Activated naive CD8-positive, alpha-beta T cell treated with anti-CD3 and anti-CD28 coated beads, Interleukin-2, amount 50 U/mL, for 24 hours (primary cell): ENCODE data around the gene KIF23.

Experiments used
- ATAC-seq: fragments of 150-1000 bp; cut with Tn5 transposase; one replicate; pipeline ENCODE4 v1.10.0; 2021
- DNase-seq: peaks from one replicate; pipeline ENCODE4 v3.0.0; 2021
- H3K27ac Mint-ChIP-seq: one replicate; pipeline ENCODE4 v1.8.0; 2021; ENCODE audit warnings: mild to moderate bottlenecking, mixed read lengths
- H3K27me3 Mint-ChIP-seq: one replicate; pipeline ENCODE4 v1.8.0; 2021; ENCODE audit warnings: mixed read lengths
- H3K36me3 Mint-ChIP-seq: one replicate; pipeline ENCODE4 v1.8.0; 2021; ENCODE audit warnings: low read depth, mixed read lengths
- H3K4me1 Mint-ChIP-seq: one replicate; pipeline ENCODE4 v1.8.0; 2021; ENCODE audit warnings: mixed read lengths
- H3K4me3 Mint-ChIP-seq: one replicate; pipeline ENCODE4 v1.8.0; 2021; ENCODE audit warnings: mild to moderate bottlenecking, moderate library complexity, mixed read lengths
- H3K9me3 Mint-ChIP-seq: one replicate; pipeline ENCODE4 v1.8.0; 2021; ENCODE audit warnings: mixed read lengths

The KIF23 gene

GRCh38 chr15:69457304-69458280, 43.4 kb downstream of the KIF23 start:
- peak overlapping the region; percentile 54 for H3K27ac Mint-ChIP-seq
- DNase-seq: no peak
- no peak overlapping the region for H3K4me3 Mint-ChIP-seq

DNA sequence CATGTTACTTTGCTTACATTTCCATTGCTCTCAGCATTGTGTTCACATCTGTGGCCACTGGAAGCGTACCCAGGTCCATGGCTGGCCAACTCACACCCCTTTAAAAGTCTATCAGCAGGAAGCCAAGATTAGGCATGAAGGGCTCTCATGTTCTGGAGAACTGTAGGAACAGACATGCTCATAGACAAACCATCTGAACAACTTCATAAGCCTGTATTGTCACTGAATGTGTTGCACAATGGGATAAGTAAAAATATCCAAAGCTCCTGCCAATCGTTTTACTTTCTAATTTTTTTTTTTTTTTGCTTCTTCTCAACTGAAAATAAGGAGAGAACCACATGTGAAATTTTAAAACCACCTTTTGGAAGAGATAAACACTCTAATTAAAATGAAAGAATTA, 44.9 kb downstream of the KIF23 start:
- no peak overlapping the region for H3K4me3 Mint-ChIP-seq
- no peaks in the 10 kb centered on the region for H3K9me3 Mint-ChIP-seq
- no peak overlapping the region for H3K27ac Mint-ChIP-seq
- H3K36me3 Mint-ChIP-seq: peaks cover 35% of the 10 kb centered on the region
- H3K4me1 Mint-ChIP-seq: peaks cover 43% of the 10 kb centered on the region
- no peak for ATAC-seq
- DNase-seq: no peak
- H3K27me3 Mint-ChIP-seq: no peaks in the 10 kb centered on the region

More at GRCh38 chr15:69457304-69458280, 43.4 kb downstream of the KIF23 start:
- H3K27me3 Mint-ChIP-seq: no peaks in the 10 kb centered on the region
- peaks cover 37% of the 10 kb centered on the region for H3K4me1 Mint-ChIP-seq
- H3K9me3 Mint-ChIP-seq: no peaks in the 10 kb centered on the region
- no peak for ATAC-seq
- H3K36me3 Mint-ChIP-seq: peaks cover 48% of the 10 kb centered on the region

DNA sequence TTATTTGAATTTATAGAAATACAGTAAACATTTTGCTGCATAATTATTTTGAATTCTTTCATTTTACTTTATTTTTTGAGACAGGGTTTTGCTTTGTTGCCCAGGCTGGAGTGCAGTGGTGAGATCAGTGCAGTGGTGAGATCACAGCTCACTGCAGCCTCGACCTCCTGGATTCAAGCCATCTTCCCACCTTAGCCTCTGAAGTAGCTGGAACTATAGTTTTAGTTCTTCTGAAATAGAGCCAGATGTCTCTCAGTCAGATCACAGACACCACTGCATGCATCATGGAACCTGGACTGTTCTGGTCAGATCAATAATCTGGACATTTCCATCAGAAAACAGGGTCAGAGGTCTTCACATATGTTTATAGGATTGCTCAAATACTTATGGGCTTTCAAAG, 46.3 kb downstream of the KIF23 start:
- DNase-seq: no peak
- Mint-ChIP-seq H3K9me3 (no peaks in the 10 kb centered on the region), H3K4me3 (no peak overlapping the region), H3K27me3 (peaks cover 2% of the 10 kb centered on the region), H3K4me1 (peaks cover 31% of the 10 kb centered on the region), H3K27ac (no peak overlapping the region), H3K36me3 (peaks cover 21% of the 10 kb centered on the region)
- ATAC-seq: no peak

GRCh38 chr15:69462030-69462492, 47.9 kb downstream of the KIF23 start:
- peak overlapping the region; percentile 82 for H3K4me3 Mint-ChIP-seq
- DNase-seq: no peak
- no peaks in the 10 kb centered on the region for H3K9me3 Mint-ChIP-seq
- peak overlapping the region; percentile 87 for H3K27ac Mint-ChIP-seq
- peaks cover 8% of the 10 kb centered on the region for H3K36me3 Mint-ChIP-seq
- ATAC-seq: peak; percentile 1
- peaks cover 26% of the 10 kb centered on the region for H3K4me1 Mint-ChIP-seq
- peaks cover 2% of the 10 kb centered on the region for H3K27me3 Mint-ChIP-seq

GRCh38 chr15:69462493-69463181, 48.5 kb downstream of the KIF23 start:
- H3K36me3 Mint-ChIP-seq: peaks cover 3% of the 10 kb centered on the region
- H3K27me3 Mint-ChIP-seq: peaks cover 2% of the 10 kb centered on the region
- H3K4me1 Mint-ChIP-seq: peaks cover 28% of the 10 kb centered on the region
- no peaks in the 10 kb centered on the region for H3K9me3 Mint-ChIP-seq
- peak; percentile 92 for ATAC-seq
- peak; percentile 95 for DNase-seq
- peak overlapping the region; percentile 82 for H3K4me3 Mint-ChIP-seq
- peak overlapping the region; percentile 87 for H3K27ac Mint-ChIP-seq

DNA sequence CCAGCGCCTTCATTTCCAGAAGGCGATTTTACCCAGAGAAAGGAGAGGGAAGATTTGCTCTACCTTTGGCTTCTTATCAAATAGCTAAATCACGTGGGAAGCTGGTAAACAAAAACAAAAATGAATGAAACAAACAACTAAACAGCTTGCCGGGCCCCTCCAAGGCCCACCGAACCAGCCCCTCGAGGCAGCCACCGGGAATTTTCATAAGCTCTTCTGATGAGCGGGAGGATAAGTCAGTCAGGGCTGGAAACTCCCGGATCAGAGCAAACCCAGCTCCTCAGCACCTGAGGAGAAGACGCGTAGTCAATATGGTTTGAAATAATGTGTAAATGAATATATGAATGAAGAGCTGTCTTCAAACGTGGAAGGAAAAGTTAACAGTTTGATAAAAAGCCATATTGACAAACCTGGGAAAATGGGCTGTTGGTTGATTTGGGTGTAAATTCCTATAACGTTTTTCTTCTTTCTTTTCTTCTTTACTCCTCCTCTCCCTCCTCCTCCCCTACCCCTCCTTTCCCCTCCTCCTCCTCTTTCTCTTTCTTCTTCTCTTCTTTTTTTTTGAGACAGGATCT, 49.1 kb downstream of the KIF23 start:
- H3K27me3 Mint-ChIP-seq: peaks cover 2% of the 10 kb centered on the region
- H3K36me3 Mint-ChIP-seq: no peaks in the 10 kb centered on the region
- peaks cover 35% of the 10 kb centered on the region for H3K4me1 Mint-ChIP-seq
- no peak for ATAC-seq
- H3K27ac Mint-ChIP-seq: peak overlapping the region; percentile 87
- H3K9me3 Mint-ChIP-seq: no peaks in the 10 kb centered on the region
- H3K4me3 Mint-ChIP-seq: peak overlapping the region; percentile 82
- no peak for DNase-seq

DNA sequence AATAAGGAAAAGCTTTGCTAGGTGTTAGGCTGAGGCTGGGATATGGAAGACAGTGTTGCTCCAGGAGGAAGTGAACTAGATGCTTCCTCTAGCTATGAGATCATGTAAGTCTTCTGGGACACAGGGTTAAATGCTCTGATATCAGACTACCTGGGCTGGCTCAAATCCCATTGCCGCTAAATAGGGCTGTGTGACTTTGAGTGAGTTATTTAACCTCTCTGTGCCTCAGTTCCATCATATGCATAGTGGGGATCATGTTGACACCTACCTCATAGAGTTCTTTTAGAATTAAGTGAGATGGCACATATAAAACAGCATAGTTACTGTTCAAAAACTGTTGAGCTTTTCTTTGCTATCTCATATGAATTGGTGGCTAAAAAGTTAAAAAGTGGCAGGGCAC, 51.1 kb downstream of the KIF23 start:
- Mint-ChIP-seq H3K4me3 (no peak overlapping the region), H3K9me3 (no peaks in the 10 kb centered on the region), H3K36me3 (no peaks in the 10 kb centered on the region), H3K4me1 (peaks cover 52% of the 10 kb centered on the region), H3K27ac (no peak overlapping the region), H3K27me3 (peaks cover 2% of the 10 kb centered on the region)
- ATAC-seq: no peak
- no peak for DNase-seq

DNA sequence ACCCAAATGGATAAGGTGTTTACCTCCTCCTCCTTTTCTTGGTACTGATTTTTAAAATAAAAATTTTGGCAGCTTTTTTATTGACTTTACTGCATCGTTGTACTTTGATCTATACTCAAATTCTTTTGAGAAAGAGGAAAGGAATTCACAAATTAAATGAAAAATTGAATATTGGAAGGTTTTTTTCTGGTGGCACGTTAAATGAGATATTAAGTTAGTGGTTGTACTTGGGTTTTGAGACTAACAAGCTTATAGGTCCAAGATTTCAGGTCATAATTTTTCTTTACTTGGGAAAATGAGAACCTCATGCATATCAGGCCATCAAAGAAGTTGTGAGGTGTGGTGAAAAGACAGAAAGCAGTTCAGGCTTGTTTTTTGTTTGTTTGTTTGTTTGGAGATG, 52.6 kb downstream of the KIF23 start:
- Mint-ChIP-seq H3K36me3 (no peaks in the 10 kb centered on the region), H3K4me3 (no peak overlapping the region), H3K27ac (no peak overlapping the region), H3K9me3 (no peaks in the 10 kb centered on the region), H3K27me3 (peaks cover 6% of the 10 kb centered on the region), H3K4me1 (peaks cover 50% of the 10 kb centered on the region)
- DNase-seq (no peak), ATAC-seq (no peak)

GRCh38 chr15:69467636-69468035, 53.5 kb downstream of the KIF23 start:
- Mint-ChIP-seq H3K9me3 (no peaks in the 10 kb centered on the region), H3K4me1 (peaks cover 42% of the 10 kb centered on the region), H3K27me3 (peaks cover 6% of the 10 kb centered on the region), H3K36me3 (no peaks in the 10 kb centered on the region), H3K27ac (no peak overlapping the region), H3K4me3 (no peak overlapping the region)
- ATAC-seq (no peak), DNase-seq (no peak)

DNA sequence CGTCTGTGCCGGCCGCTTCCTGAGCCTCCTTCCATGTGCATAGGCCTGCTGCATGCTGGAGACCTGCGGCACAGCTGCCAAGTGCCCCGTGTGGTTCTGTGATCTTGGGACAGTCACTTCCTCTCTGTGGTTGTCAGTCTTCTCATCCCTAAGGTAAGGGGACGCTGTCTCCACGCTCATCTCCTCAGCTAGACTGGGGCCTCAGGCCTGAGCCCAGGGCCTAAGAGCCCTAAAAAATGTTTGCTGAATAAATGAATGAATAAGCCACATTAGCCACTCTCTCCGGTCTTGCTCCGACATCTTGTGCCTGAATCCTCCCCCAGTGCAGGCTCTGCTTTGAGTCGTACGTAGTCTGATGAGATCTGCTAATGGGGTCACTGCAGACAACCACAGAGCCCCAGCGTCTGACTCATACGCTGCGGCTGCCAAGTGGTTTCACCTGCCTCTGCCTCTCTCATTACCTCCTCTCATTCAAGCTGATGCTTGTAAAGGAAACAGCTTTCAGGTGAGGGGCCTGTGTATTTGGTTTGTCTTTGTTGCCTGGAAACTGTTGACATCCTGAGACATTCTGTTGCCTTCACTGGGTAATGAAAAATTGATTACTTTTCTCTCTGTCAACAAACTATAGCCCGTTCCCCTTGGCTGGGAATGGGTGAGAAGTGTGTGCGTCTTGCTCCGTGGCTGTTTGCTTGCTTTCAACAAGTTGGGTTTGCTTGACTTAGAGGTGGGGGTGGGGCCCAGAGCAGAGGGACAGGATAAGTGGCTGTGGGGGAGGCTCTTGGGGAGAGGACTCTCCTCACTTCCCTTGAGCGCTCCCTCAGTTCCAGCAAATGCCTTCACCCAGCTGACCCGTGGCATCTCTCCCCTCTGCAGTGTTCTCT, 54.3 kb downstream of the KIF23 start:
- Mint-ChIP-seq H3K4me1 (peaks cover 35% of the 10 kb centered on the region), H3K27ac (peak overlapping the region; percentile 89), H3K9me3 (no peaks in the 10 kb centered on the region), H3K36me3 (no peaks in the 10 kb centered on the region), H3K4me3 (peak overlapping the region; percentile 71), H3K27me3 (peaks cover 6% of the 10 kb centered on the region)
- DNase-seq: peak; percentile 74
- ATAC-seq: peak; percentile 98

DNA sequence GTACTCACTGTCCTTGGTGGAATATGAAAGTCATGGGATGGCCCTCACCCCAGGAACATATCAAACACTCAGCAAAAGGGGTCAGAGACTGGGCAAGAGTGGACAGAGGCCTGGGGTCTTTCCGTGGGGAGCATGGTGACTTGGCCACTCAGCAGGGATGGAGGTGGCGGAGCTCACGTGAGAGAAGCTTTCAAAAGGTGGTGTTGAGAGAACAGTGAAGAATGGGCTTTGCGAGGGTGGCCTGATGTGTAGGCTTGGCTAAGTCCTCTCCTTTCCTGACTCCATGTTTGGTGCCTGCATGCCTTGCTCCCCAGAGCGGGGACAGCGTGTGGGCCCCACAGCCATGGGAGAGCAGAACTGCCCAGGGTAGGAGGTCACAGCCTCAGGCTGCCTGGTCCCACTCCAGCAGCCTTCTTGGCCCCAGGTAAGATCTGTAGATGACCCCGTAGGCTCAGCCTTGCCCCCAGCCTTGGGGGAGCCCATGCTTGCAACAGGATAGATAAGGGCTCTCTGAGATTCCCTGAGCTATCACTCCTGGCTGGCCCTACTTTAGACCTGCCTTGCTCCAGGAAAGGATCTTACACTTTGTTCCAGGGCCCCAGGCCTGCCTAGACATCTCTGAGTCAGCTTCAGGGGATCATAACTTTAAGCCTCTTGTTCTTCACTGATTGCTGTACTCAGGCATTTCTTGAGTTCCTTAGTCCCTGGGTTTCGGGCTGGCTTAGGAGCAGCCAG, 55.5 kb downstream of the KIF23 start:
- peak overlapping the region; percentile 71 for H3K4me3 Mint-ChIP-seq
- no peaks in the 10 kb centered on the region for H3K9me3 Mint-ChIP-seq
- no peaks in the 10 kb centered on the region for H3K36me3 Mint-ChIP-seq
- peaks cover 6% of the 10 kb centered on the region for H3K27me3 Mint-ChIP-seq
- ATAC-seq (no peak), DNase-seq (no peak)
- peaks cover 33% of the 10 kb centered on the region for H3K4me1 Mint-ChIP-seq
- H3K27ac Mint-ChIP-seq: peak overlapping the region; percentile 18

GRCh38 chr15:69472046-69472445, 57.9 kb downstream of the KIF23 start:
- H3K4me3 Mint-ChIP-seq: no peak overlapping the region
- no peaks in the 10 kb centered on the region for H3K36me3 Mint-ChIP-seq
- no peaks in the 10 kb centered on the region for H3K9me3 Mint-ChIP-seq
- no peak for DNase-seq
- H3K4me1 Mint-ChIP-seq: peaks cover 28% of the 10 kb centered on the region
- peaks cover 8% of the 10 kb centered on the region for H3K27me3 Mint-ChIP-seq
- no peak overlapping the region for H3K27ac Mint-ChIP-seq
- no peak for ATAC-seq

DNA sequence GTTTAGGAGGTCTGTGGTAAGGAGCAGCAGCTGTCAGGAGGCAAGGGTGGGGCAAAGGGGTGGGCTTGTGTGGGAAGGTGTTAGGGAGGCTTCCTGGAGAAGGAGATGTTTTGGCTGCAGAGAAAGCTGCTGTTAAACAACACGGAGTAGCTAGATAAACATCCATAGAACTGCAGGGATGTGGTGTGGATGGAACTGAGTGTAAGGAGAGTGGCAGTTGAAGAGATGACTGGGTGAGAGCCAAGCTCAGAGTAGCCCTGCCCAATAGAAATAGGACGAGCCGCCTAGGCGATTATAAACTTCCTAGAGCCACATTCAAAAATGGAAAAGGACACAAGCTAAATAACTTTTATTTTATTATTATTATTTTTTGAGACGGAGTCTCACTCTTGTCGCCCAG, 58.4 kb downstream of the KIF23 start:
- no peak overlapping the region for H3K27ac Mint-ChIP-seq
- ATAC-seq (no peak), DNase-seq (no peak)
- H3K4me1 Mint-ChIP-seq: peaks cover 25% of the 10 kb centered on the region
- no peaks in the 10 kb centered on the region for H3K36me3 Mint-ChIP-seq
- peaks cover 8% of the 10 kb centered on the region for H3K27me3 Mint-ChIP-seq
- H3K9me3 Mint-ChIP-seq: no peaks in the 10 kb centered on the region
- H3K4me3 Mint-ChIP-seq: no peak overlapping the region
